ENCODE measurements around the gene BAIAP2L2.
"Not testable (repeated sequence)": the region's sequence is repeated elsewhere in the genome, so short reads cannot be mapped to it uniquely, and the experiment has no call there.

BAIAP2L2 gene

DNA sequence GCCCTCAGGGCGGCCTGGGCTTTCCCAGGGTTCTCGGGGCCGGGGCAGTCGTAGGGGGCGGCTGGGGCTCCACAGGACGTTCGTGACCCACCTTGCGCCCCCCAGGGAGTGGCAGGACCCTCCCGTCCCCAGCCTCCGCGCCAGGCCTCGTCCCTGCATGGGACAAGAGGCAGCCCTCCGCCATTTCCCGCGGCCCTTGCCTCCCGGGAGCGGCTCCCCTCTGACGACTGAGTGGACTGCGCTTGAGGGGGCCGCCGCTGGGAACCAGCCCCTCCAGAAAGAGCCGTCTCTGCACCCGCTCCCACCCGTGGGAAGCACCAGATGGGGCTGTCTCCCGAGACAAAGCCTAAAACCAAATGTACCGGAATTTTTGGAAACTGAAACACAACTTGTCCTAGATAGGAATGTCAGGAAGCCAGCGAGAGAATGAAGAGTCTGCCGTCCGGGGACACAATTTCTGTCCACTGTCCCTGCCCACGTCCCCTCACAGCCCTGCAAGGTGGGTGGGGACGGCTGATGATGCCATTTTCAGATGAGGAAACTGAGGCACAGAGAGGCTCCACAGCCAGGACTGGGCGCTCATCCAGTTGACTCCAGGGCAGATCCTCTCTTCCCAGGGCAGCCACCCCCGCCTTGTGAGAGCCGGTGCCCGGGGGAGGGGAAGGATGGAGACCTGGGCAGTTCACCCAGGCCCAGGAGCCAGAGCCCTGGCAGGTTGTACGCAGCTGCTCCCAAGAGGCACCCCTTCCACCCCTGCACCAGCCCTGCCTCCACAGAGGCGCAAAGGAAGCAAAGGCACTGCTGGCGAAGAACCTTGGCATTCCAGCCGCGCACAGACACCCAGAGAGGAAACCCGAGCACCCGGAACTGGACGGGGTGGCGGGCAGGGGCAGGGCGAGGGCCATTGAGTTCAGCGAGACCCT, 71.3 kb downstream of the BAIAP2L2 start:
- no peak for DNase-seq (ENCODE audit: low read depth in 2 of 2)

GRCh38 chr22:38038426-38038825, 72.1 kb downstream of the BAIAP2L2 start:
- DNase-seq (ENCODE audit: low read depth in 2 of 2): no peak

- not testable (repeated sequence) for DNase-seq (ENCODE audit: low read depth in 2 of 2)
Measured at GRCh38 chr22:38037367-38038150, 72.9 kb downstream of the BAIAP2L2 start.

- no peak for DNase-seq (ENCODE audit: low read depth in 2 of 2)
Measured at GRCh38 chr22:38036392-38037062, 74.0 kb downstream of the BAIAP2L2 start.

DNA sequence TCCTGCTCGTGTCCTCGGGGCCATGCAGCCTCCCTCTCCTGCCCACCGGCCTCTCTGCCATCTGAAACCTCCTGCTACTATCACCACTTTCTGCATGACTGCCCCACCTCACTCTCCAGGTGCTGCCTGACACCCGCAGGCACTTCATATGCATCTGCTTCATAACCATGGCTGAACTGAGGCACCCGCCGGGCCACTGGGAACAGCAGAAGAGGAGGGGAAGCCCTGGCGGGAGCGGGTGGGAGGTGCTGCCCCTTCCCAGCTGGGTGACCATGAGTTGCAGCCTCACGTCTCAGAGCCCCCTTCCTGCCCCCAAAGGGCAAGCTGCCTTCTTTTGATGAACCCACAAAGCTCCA, 75.0 kb downstream of the BAIAP2L2 start:
- DNase-seq (ENCODE audit: low read depth in 2 of 2): no peak

All from fibroblast of skin of left quadriceps (primary cell).